ENCODE measurements around the gene CFAP119. TPM values are rescaled to one million over a fixed set of nuclear protein-coding genes. Genes with fewer than 3 reads are reported as not detected.

CFAP119 gene
- total and polyA plus RNA-seq, 8 donors: 5.1 to 10.9 (median 6.8) TPM

- intact Hi-C loops (cut with DNase I): no loop called here
- Histone ChIP-seq H3K27ac (peak overlapping the region; percentile 74 to 78), H3K4me1 (peaks cover 7 to 23% of the 10 kb centered on the region in 2 donors), H3K27me3 (no peaks in the 10 kb centered on the region), H3K4me3 (peak overlapping the region in 1 of 2 donors; percentile 43), H3K36me3 (peaks cover 7 to 83% of the 10 kb centered on the region in 2 donors), H3K9me3 (no peaks in the 10 kb centered on the region)
- TF ChIP-seq CTCF (IDR thresholded peaks at IDR 0.05): no peak
- DNase-seq: peak in 3 of 4 donors; percentile 25 to 84 (median 77)
- peak; percentile 89 for ATAC-seq
These were observed 20.4 kb downstream of the CFAP119 start for GRCh38 chr16:30741461-30741914.

- Histone ChIP-seq H3K27me3 (no peaks in the 10 kb centered on the region), H3K36me3 (peaks cover 12 to 90% of the 10 kb centered on the region in 2 donors), H3K4me1 (peaks cover 7 to 23% of the 10 kb centered on the region in 2 donors), H3K4me3 (peak overlapping the region in 1 of 2 donors; percentile 43), H3K9me3 (no peaks in the 10 kb centered on the region), H3K27ac (peak overlapping the region; percentile 74 to 78)
- peak; percentile 51 to 89 (median 88) for DNase-seq
- intact Hi-C loops (cut with DNase I): no loop called here
- peak; percentile 87 for ATAC-seq
- no peak for TF ChIP-seq CTCF (IDR thresholded peaks at IDR 0.05)
These were observed 21.3 kb downstream of the CFAP119 start for GRCh38 chr16:30740364-30741251.

GRCh38 chr16:30738984-30739951, 22.6 kb downstream of the CFAP119 start:
- Histone ChIP-seq H3K27me3 (no peaks in the 10 kb centered on the region), H3K27ac (peak overlapping the region; percentile 33 to 53)
- no peak for TF ChIP-seq CTCF (IDR thresholded peaks at IDR 0.05)

GRCh38 chr16:30737794-30738648, 23.8 kb downstream of the CFAP119 start:
- peaks cover 12 to 90% of the 10 kb centered on the region in 2 donors for H3K36me3 ChIP-seq
- no peak for DNase-seq
- H3K4me1 ChIP-seq: peaks cover 7 to 23% of the 10 kb centered on the region in 2 donors
- H3K9me3 ChIP-seq: no peaks in the 10 kb centered on the region
- no peak for TF ChIP-seq CTCF (IDR thresholded peaks at IDR 0.05)
- H3K4me3 ChIP-seq: no peak overlapping the region
- no peaks in the 10 kb centered on the region for H3K27me3 ChIP-seq
- intact Hi-C loops (cut with DNase I): no loop called here
- no peak for ATAC-seq
- no peak overlapping the region for H3K27ac ChIP-seq

More at GRCh38 chr16:30738984-30739951, 22.6 kb downstream of the CFAP119 start:
- H3K9me3 ChIP-seq: no peaks in the 10 kb centered on the region
- ATAC-seq (no peak), DNase-seq (no peak)
- peaks cover 7 to 23% of the 10 kb centered on the region in 2 donors for H3K4me1 ChIP-seq
- no peak overlapping the region for H3K4me3 ChIP-seq
- intact Hi-C loops (cut with DNase I): no loop called here
- H3K36me3 ChIP-seq: peaks cover 12 to 90% of the 10 kb centered on the region in 2 donors
